DOHH2 (cell line): ENCODE results near the gene QTRT2.

ENCODE experiments used
- CTCF ChIP-seq: fragments of 200-600 bp; sonication (generic); IDR thresholded peaks from one replicate; pipeline ENCODE4 v1.5.1; 2014; ENCODE audit warnings: antibody characterized with exemption, mild to moderate bottlenecking, low read depth, low read length; ENCODE audit not compliant: poor library complexity, severe bottlenecking
- EZH2phosphoT487 ChIP-seq: fragments of 200-600 bp; sonication (generic); IDR thresholded peaks from 2 replicates; pipeline ENCODE4 v1.6.1; 2017; ENCODE audit warnings: borderline replicate concordance, mild to moderate bottlenecking, antibody characterized with exemption, low read length, moderate library complexity, mixed read lengths

GRCh38 chr3:114020907-114021306, 35.6 kb upstream of the QTRT2 start:
- TF ChIP-seq CTCF = no peak
- TF ChIP-seq EZH2phosphoT487 = no peak
